Keratinocyte (primary cell): Measurements from ENCODE around the gene ARFGAP3.

ENCODE experiments used
- CTCF ChIP-seq, 3 experiments: IDR thresholded peaks in 1 of 3; conservative IDR thresholded peaks in 1 of 3; optimal IDR thresholded peaks in 1 of 3; 2 replicates in 2 of 3; 3 replicates in 1 of 3; pipeline versions ENCODE3 to v1.5.1; 2011; ENCODE audit warnings: low read length in 3 of 3, mild to moderate bottlenecking in 3 of 3, moderate library complexity in 2 of 3, control low read depth in 1 of 3, inconsistent platforms in 1 of 3; ENCODE audit not compliant: insufficient read depth in 2 of 3; ENCODE audit errors: extremely low read depth in 1 of 3
- EZH2 ChIP-seq: IDR thresholded peaks from one replicate; pipeline ENCODE4 v1.6.1; 2012; ENCODE audit warnings: inconsistent platforms, mild to moderate bottlenecking, low read length, moderate library complexity

GRCh38 chr22:42841444-42841843 lies 15.6 kb downstream of the ARFGAP3 start:
- no peak for TF ChIP-seq CTCF (optimal IDR thresholded peaks at IDR 0.05 in 1 of 3, IDR thresholded peaks at IDR 0.05 in 1 of 3, conservative IDR thresholded peaks at IDR 0.05 in 1 of 3; ENCODE audit: extremely low read depth in 1 of 3, insufficient read depth in 2 of 3, low read length in 3 of 3)
- no peak for TF ChIP-seq EZH2
